ENCODE data around the gene CBY2.
"Not testable (repeated sequence)": the region's sequence is repeated elsewhere in the genome, so short reads cannot be mapped to it uniquely, and the experiment has no call there.

The CBY2 gene

DNA sequence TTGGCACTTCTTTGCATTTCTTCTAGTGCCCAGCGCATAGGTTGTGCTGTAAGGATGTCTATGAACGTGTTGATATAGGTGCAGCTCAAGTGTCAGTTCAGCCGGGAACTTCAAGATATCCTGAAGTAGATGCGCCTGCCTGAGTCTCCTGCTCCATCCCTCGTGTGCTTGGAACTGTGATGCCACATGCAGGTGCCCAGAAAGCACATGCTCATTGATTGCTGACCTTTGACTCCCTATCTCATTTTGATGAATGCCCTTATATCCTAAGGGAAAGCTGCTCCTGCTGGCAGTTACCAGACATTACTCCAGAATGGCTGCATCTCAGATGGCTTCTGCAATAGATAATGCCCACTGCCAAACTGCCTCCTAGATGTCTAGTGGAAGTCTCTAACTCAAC, 40.9 kb downstream of the CBY2 start:
- DNase-seq (ENCODE audit: low read depth in 1 of 2, low spot score in 1 of 2): no peak

- DNase-seq (ENCODE audit: low read depth in 1 of 2, low spot score in 1 of 2): no peak
Observed at GRCh38 chr13:45744979-45745378, 42.9 kb downstream of the CBY2 start.

GRCh38 chr13:45747071-45747470, 45.0 kb downstream of the CBY2 start:
- DNase-seq (ENCODE audit: low read depth in 1 of 2, low spot score in 1 of 2): no peak

DNA sequence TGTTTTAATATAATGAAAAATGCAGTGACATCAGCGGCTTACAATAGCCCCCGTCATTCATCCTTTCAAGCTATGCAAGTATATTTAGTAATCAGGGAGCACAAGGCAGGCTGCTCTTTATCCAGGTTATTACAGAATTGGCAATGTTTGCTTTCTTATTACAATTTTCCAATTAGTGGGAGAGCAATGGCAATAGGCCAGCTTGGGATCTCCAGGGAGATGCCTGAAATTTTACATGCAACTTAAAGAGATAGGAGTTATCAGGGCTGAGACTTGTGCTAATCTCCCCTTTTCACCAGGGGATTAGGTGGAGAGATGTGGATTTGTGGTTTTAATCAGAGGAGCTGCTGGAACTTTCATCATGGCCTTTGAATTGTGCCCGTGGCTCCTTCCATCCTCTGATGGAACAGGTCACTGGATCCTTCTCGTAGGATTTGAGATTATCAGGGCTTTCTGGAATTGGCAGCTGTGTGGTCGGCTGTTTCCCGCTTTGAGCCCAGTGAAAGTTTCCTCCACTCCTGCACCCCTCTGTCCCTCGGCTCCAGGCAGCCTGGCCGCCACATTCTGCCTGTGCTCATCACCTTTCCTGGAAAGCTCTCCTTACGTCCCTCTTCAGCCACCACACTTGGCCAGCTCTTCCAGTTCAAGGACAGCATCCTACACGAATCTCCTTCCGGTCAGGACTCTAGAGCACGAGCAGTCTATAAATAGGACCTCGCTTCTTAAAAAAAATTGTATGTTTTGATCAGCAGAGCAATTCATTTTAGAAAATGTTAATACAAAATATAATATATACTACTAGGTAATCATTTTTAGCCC, 47.0 kb downstream of the CBY2 start:
- no peak for DNase-seq (ENCODE audit: low read depth in 1 of 2, low spot score in 1 of 2)

GRCh38 chr13:45750566-45750965, 48.4 kb downstream of the CBY2 start:
- no peak for DNase-seq (ENCODE audit: low read depth in 1 of 2, low spot score in 1 of 2)

DNA sequence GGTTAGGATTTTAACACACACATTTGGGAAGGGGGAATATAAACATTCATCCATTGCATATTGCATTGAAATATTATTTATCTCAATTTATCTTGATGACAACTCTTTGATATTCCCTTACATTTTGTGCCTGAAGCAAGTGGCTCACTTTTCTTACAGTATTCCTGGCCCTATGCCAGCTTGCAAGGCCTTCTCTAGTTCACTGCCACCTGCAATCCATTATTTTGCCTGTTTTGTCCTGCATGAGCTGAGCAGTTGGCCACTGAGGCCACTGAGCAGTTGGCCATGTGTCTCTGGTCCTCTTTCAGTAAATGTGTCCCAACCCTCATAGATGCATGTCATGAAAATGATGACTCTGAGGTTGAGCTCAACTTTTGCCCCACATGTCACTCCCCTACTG, 49.8 kb downstream of the CBY2 start:
- DNase-seq (ENCODE audit: low read depth in 1 of 2, low spot score in 1 of 2): no peak

- DNase-seq (ENCODE audit: low read depth in 1 of 2, low spot score in 1 of 2): no peak
Observed at GRCh38 chr13:45752510-45752909, 50.4 kb downstream of the CBY2 start.

DNA sequence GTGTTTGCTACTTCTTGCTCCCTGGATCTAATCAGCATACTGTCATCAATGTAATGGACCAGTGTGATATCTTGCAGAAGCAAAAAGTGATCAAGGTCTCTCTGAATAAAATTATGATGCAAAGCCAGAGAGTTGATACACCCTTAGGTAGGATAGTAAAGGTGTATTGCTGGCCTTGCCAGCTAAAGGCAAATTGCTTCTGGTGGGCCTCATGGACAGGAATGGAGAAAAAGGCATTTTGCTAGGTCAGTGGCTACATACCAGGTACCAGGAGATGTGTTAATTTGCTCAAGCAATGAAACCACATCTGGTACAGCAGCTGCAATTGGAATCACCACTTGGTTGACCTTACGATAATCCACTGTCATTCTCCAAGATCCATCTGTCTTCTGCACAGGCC, 54.4 kb downstream of the CBY2 start:
- DNase-seq (ENCODE audit: low read depth in 1 of 2, low spot score in 1 of 2): not testable (repeated sequence)

- DNase-seq (ENCODE audit: low read depth in 1 of 2, low spot score in 1 of 2): not testable (repeated sequence)
Observed at GRCh38 chr13:45757589-45757988, 55.5 kb downstream of the CBY2 start.

GRCh38 chr13:45763419-45763818, 61.3 kb downstream of the CBY2 start:
- DNase-seq (ENCODE audit: low read depth in 1 of 2, low spot score in 1 of 2): no peak

Data from activated T-helper 1 cell treated with anti-CD3 and anti-CD28 coated beads, Interleukin-2, amount 50 U/mL, for 16 hours (primary cell).